K562 (cell line): ENCODE results near the gene CMSS1. TPM values are rescaled to one million over a fixed set of nuclear protein-coding genes. Genes with fewer than 3 reads are reported as not detected.

Experiments used
- ATAC-seq: fragments of 200-7000 bp; cut with Tn5 transposase; 3 replicates; pipeline ENCODE4 v1.9.1; 2020; ENCODE audit warnings: moderate library complexity
- BruUV-seq: library from RNA; stranded (reverse); fragments of 400-500 nt; replicated peaks from 2 replicates; lab custom pipeline; 2021; lab: Mats Ljungman, UMichigan
- CTCF ChIA-PET: fragments of 300-600 bp; formaldehyde crosslinking; extraction: SDS; loops from one replicate; lab custom pipeline; 2021; ENCODE audit warnings: low intra/inter-chr PET ratio; lab: Yijun Ruan, JAX
- POLR2A ChIA-PET: fragments of 300-600, 350-650 bp; sonication (Branson Sonifier 250); formaldehyde crosslinking; extraction: SDS; loops from one replicate; lab custom pipeline; 2021; ENCODE audit warnings: antibody characterized with exemption, inconsistent platforms; lab: Yijun Ruan, JAX
- DNase-seq, 4 experiments: peaks; one replicate each; pipeline versions ENCODE4 v3.0.0 to v3.0.0-alpha.2; 2011 to 2018; ENCODE audit warnings: low spot score in 3 of 4, mixed read lengths in 3 of 4; ENCODE audit errors: extremely low read depth in 1 of 4
- FAIRE-seq: peaks from 2 replicates; lab custom pipeline; 2011; peaks lifted over from hg19 to GRCh38; lab: Jason Lieb, UNC
- H2AFZ ChIP-seq: 2 replicates; pipeline ENCODE4 v1.6.0; 2011; ENCODE audit warnings: low read depth, low read length, control low read depth, inconsistent platforms
- H3K27ac ChIP-seq: fragments of 200-600 bp; 3 replicates; pipeline ENCODE4 v1.8.0; 2011; ENCODE audit warnings: low read depth, mild to moderate bottlenecking, control low read depth, inconsistent platforms, low read length, moderate library complexity, mixed read lengths; ENCODE audit errors: extremely low read depth
- H3K27me3 ChIP-seq, 2 experiments: fragments of 300-600 bp in 1 of 2; 2 replicates in 1 of 2; 3 replicates in 1 of 2; pipeline versions ENCODE4 v1.6.0 to v1.8.0; 2011; ENCODE audit warnings: inconsistent platforms in 2 of 2, low read length in 2 of 2, mild to moderate bottlenecking in 1 of 2, mixed read lengths in 1 of 2, moderate library complexity in 1 of 2; ENCODE audit not compliant: control insufficient read depth in 2 of 2, insufficient read depth in 2 of 2
- H3K36me3 ChIP-seq: fragments of 300-600 bp; 3 replicates; pipeline ENCODE4 v1.8.0; 2011; ENCODE audit warnings: mild to moderate bottlenecking, low read length, inconsistent platforms; ENCODE audit not compliant: control insufficient read depth, insufficient read depth
- H3K4me1 ChIP-seq, 2 experiments: fragments of 200-600 bp in 1 of 2; replicated peaks in 1 of 2; 2 replicates in 1 of 2; 3 replicates in 1 of 2; pipeline versions ENCODE4 v1.5.1 to v1.8.0; 2011; ENCODE audit warnings: inconsistent platforms in 2 of 2, low read length in 2 of 2, mild to moderate bottlenecking in 1 of 2, mixed read lengths in 1 of 2, moderate library complexity in 1 of 2; ENCODE audit not compliant: control insufficient read depth in 2 of 2, insufficient read depth in 2 of 2
- H3K4me2 ChIP-seq: 2 replicates; pipeline ENCODE4 v1.6.1; 2011; ENCODE audit warnings: low read length, control low read depth, inconsistent platforms, mixed read lengths; ENCODE audit not compliant: insufficient read depth
- H3K4me3 ChIP-seq: fragments of 200-600 bp; sonication (generic), shearing (Covaris generic); 2 replicates; pipeline ENCODE4 v1.5.1; 2016; ENCODE audit warnings: control low read depth, inconsistent platforms
- H3K79me2 ChIP-seq: fragments of 200-600 bp; 3 replicates; pipeline ENCODE4 v1.8.0; 2011; ENCODE audit warnings: low read length, inconsistent platforms; ENCODE audit not compliant: control insufficient read depth, insufficient read depth
- H3K9ac ChIP-seq, 2 experiments: 2 replicates each; pipeline versions ENCODE4 v1.6.0 to v1.6.1; 2011; ENCODE audit warnings: low read depth in 2 of 2, low read length in 2 of 2, control low read depth in 1 of 2, inconsistent platforms in 1 of 2, mild to moderate bottlenecking in 1 of 2, mixed read lengths in 1 of 2; ENCODE audit not compliant: insufficient read depth in 1 of 2
- H3K9me1 ChIP-seq: one replicate; pipeline ENCODE4 v1.6.0; 2011; ENCODE audit warnings: inconsistent platforms, mild to moderate bottlenecking, low read length, moderate library complexity; ENCODE audit not compliant: control insufficient read depth, insufficient read depth
- H3K9me3 ChIP-seq: replicated peaks from 2 replicates; pipeline ENCODE4 v1.5.1; 2011; ENCODE audit warnings: low read depth, low read length, inconsistent platforms; ENCODE audit not compliant: control insufficient read depth, insufficient read depth
- H4K20me1 ChIP-seq: replicated peaks from 2 replicates; pipeline ENCODE4 v1.6.1; 2011; ENCODE audit warnings: low read length, inconsistent platforms, mixed read lengths; ENCODE audit not compliant: control insufficient read depth, insufficient read depth
- GABPB1 ChIP-seq: sonication (generic); formaldehyde crosslinking; IDR thresholded peaks from 2 replicates; pipeline ENCODE4 v1.8.0; 2022; ENCODE audit warnings: mild to moderate bottlenecking, missing genetic modification reagents
- IRF2 ChIP-seq: sonication (generic); formaldehyde crosslinking; IDR thresholded peaks from 2 replicates; pipeline ENCODE4 v1.8.1; 2022; ENCODE audit warnings: mild to moderate bottlenecking, missing genetic modification reagents
- MAFF ChIP-seq: IDR thresholded peaks from 2 replicates; pipeline ENCODE4 v1.6.1; 2012; ENCODE audit warnings: low read length, improper control_type of control experiment
- NONO ChIP-seq, 2 experiments: fragments of 200-400 bp in 1 of 2; fragments of 450-650 bp in 1 of 2; formaldehyde crosslinking in 1 of 2; IDR thresholded peaks; 2 replicates each; pipeline ENCODE4 v1.6.1; 2017; ENCODE audit warnings: low read depth in 2 of 2, mild to moderate bottlenecking in 2 of 2, moderate library complexity in 2 of 2, low read length in 1 of 2
- POLR2AphosphoS2 ChIP-seq: IDR thresholded peaks from 2 replicates; pipeline ENCODE4 v1.6.1; 2012; ENCODE audit warnings: low read length, improper control_type of control experiment
- PYGO2 ChIP-seq: fragments of 450-650 bp; IDR thresholded peaks from 2 replicates; pipeline ENCODE4 v1.6.1; 2016; ENCODE audit warnings: mild to moderate bottlenecking, missing genetic modification characterization, moderate library complexity, missing compliant biosample characterization
- RFX7 ChIP-seq: fragments of 250-450 bp; sonication (Bioruptor Pico); IDR thresholded peaks from 2 replicates; pipeline ENCODE4 v1.5.1; 2021; ENCODE audit warnings: mild to moderate bottlenecking
- STAT6 ChIP-seq: sonication (generic); formaldehyde crosslinking; IDR thresholded peaks from 2 replicates; pipeline ENCODE4 v1.8.1; 2023; ENCODE audit warnings: mild to moderate bottlenecking, missing genetic modification reagents
- THAP12 ChIP-seq: fragments of 250-450 bp; sonication (Bioruptor Pico); IDR thresholded peaks from 2 replicates; pipeline ENCODE4 v1.9.0; 2021; ENCODE audit warnings: mild to moderate bottlenecking, inconsistent platforms
- ZNF124 ChIP-seq: sonication (generic); formaldehyde crosslinking; IDR thresholded peaks from 2 replicates; pipeline ENCODE4 v1.8.1; 2022; ENCODE audit warnings: missing genetic modification reagents
- ZNF324 ChIP-seq: fragments of 250-450 bp; sonication (Bioruptor Pico); IDR thresholded peaks from 2 replicates; pipeline ENCODE4 v1.4.0; 2020; ENCODE audit warnings: mild to moderate bottlenecking
- ZNF444 ChIP-seq: fragments of 250-450 bp; sonication (Bioruptor Pico); IDR thresholded peaks from 2 replicates; pipeline ENCODE4 v1.4.0; 2020; ENCODE audit warnings: mild to moderate bottlenecking, moderate library complexity
- ZNF766 ChIP-seq: fragments of 200-800 bp; sonication (Bioruptor generic); conservative IDR thresholded peaks from 2 replicates; pipeline ENCODE4 v1.6.1; 2016; ENCODE audit warnings: missing genetic modification characterization, missing compliant biosample characterization
- in situ Hi-C: fragments of 300-500 bp; cut with MboI; formaldehyde crosslinking; loops from 4 replicates; pipeline ENCODE4 v1.15.0; 2018; ENCODE audit warnings: inconsistent platforms, mixed read lengths
- intact Hi-C: fragments of 100-400 bp; cut with micrococcal nuclease; formaldehyde crosslinking; loops from 2 replicates; pipeline ENCODE4 v1.14.2; 2022
- polyA plus RNA-seq, 8 experiments: library from polyadenylated mRNA; depleted of rRNA in 4 of 8; stranded (reverse) in 5 of 8; unstranded in 3 of 8; fragments of >200 nt; fragmentation: Nextera tagmentation in 2 of 8; fragmentation: Illumina TruSeq in 1 of 8; extraction: Ambion mirVana in 2 of 8; extraction: Trizol in 1 of 8; gene quantifications; 2 replicates each; pipeline versions ENCODE4 v1.2.1 to v1.2.3, GENCODE V29; 2011 to 2014; ENCODE audit warnings: inconsistent platforms in 1 of 8, missing spikeins in 1 of 8
- total RNA-seq, 7 experiments: library from RNA; depleted of rRNA in 6 of 7; stranded (reverse); fragments of >200 nt in 6 of 7; fragmentation: Illumina TruSeq in 2 of 7; extraction: Trizol in 2 of 7; gene quantifications; 2 replicates each; pipeline versions ENCODE4 v1.2.1 to v1.2.3, GENCODE V29; 2011 to 2021; ENCODE audit warnings: low replicate concordance in 1 of 7

The CMSS1 gene
- total and polyA plus RNA-seq, 9 of the 15 experiments (the other 6 are each of a cell fraction or from before 2014, with no cell fraction given) = 46.9 to 109 (median 72.3) TPM

- FAIRE-seq = no peak
- H3K4me3 ChIP-seq = no peak overlapping the region
- TF ChIP-seq THAP12 (CRISPR knock-in tag) (no peak), IRF2 (CRISPR knock-in tag) (no peak), NONO (IDR thresholded peaks at IDR 0.05; ENCODE audit: low read depth in 2 of 2, low read length in 1 of 2) (no peak), POLR2AphosphoS2 (no peak), STAT6 (CRISPR knock-in tag) (no peak), ZNF766 (CRISPR knock-in tag) (no peak), ZNF444 (no peak), RFX7 (CRISPR knock-in tag) (no peak), ZNF124 (CRISPR knock-in tag) (no peak), ZNF324 (no peak), PYGO2 (tag) (no peak), MAFF (no peak), GABPB1 (CRISPR knock-in tag) (no peak)
- TF ChIP-seq, all 486 proteins: peak for 0
- intact Hi-C loops = no loop called here
- BruUV-seq = no TSS peak
- peaks cover 60% of the 10 kb centered on the region for H3K79me2 ChIP-seq
- POLR2A ChIA-PET = no interaction called here
- H3K9ac ChIP-seq = no peak overlapping the region
- no peak for DNase-seq
- no peaks in the 10 kb centered on the region for H3K27me3 ChIP-seq
- ATAC-seq = no peak
- no peaks in the 10 kb centered on the region for H3K4me1 ChIP-seq
- no peaks in the 10 kb centered on the region for H4K20me1 ChIP-seq
- in situ Hi-C loops = loop anchor here (25.0 kb wide), 2 partner anchors 224 to 774 kb away; partner anchors contain the start of gene ADGRG7
- H3K36me3 ChIP-seq = no peaks in the 10 kb centered on the region
- CTCF ChIA-PET = no interaction called here
- no peak overlapping the region for H3K27ac ChIP-seq
- H3K9me1 ChIP-seq = no peaks in the 10 kb centered on the region
- H3K9me3 ChIP-seq = no peaks in the 10 kb centered on the region
- H3K4me2 ChIP-seq = no peak overlapping the region
- no peak overlapping the region for H2AFZ ChIP-seq
These were observed 21.1 kb downstream of the CMSS1 start for GRCh38 chr3:99838755-99839154.
